Testis (tissue), 3 donors: ENCODE measurements around the gene FILIP1. TPM values are rescaled to one million over a fixed set of nuclear protein-coding genes. Genes with fewer than 3 reads are reported as not detected.

Experiments used
- DNase-seq: peaks from one replicate; pipeline ENCODE4 v3.0.0-alpha.2; 2019
- H3K27ac ChIP-seq, 2 donors: fragments of 200-600 bp; sonication (generic); one replicate each; pipeline ENCODE4 v1.5.1; 2019
- H3K27me3 ChIP-seq: fragments of 200-600 bp; sonication (generic); one replicate; pipeline ENCODE4 v1.5.1; 2019
- H3K36me3 ChIP-seq: fragments of 200-600 bp; sonication (generic); one replicate; pipeline ENCODE4 v1.5.1; 2017; ENCODE audit warnings: low read depth; ENCODE audit errors: missing control alignments
- H3K4me1 ChIP-seq: fragments of 200-600 bp; sonication (generic); one replicate; pipeline ENCODE4 v1.5.1; 2019
- H3K4me3 ChIP-seq, 2 donors: fragments of 200-600 bp; sonication (generic); one replicate each; pipeline ENCODE4 v1.5.1; 2017 to 2019
- H3K9me3 ChIP-seq: fragments of 200-600 bp; sonication (generic); one replicate; pipeline ENCODE4 v1.5.1; 2017
- CTCF ChIP-seq, 3 experiments: fragments of 450-650 bp in 2 of 3; fragments of 200-600 bp in 1 of 3; sonication (generic) in 1 of 3; IDR thresholded peaks; one replicate each; pipeline ENCODE4 v1.5.1; 2016 to 2019; ENCODE audit warnings: antibody characterized with exemption in 3 of 3, mild to moderate bottlenecking in 2 of 3, moderate library complexity in 1 of 3
- POLR2A ChIP-seq: fragments of 450-650 bp; IDR thresholded peaks from one replicate; pipeline ENCODE4 v1.6.1; 2017; ENCODE audit warnings: antibody characterized with exemption, mild to moderate bottlenecking, moderate library complexity
- WGBS, 2 donors: methylation state at CpG; one replicate each; pipeline ENCODE4 v1.1.5; 2018; 5-methylcytosine and 5-hydroxymethylcytosine counted together
- intact Hi-C: fragments of 100-400 bp; cut with DNase I; formaldehyde crosslinking; loops from one replicate; pipeline ENCODE4 v1.15.1; 2023; ENCODE audit warnings: low total_unique reads
- polyA plus RNA-seq: library from polyadenylated mRNA; stranded (reverse); fragments of 350-450 nt; fragmentation: Illumina TruSeq; extraction: RNeasy Lipid Tissue Mini Kit (QIAGEN cat#74804); gene quantifications from one replicate; pipeline ENCODE4 v1.2.3, GENCODE V29; 2014; ENCODE audit warnings: low read depth, low replicate concordance; ENCODE audit not compliant: insufficient read depth
- total RNA-seq, 2 donors: library from RNA; depleted of rRNA; stranded (reverse); fragments of >200 nt; gene quantifications; one replicate each; pipeline ENCODE4 v1.2.3, GENCODE V29; 2016

FILIP1 gene
- total and polyA plus RNA-seq, 3 donors from 2014 or later: 2.0 to 3.1 (median 2.7) TPM

DNA sequence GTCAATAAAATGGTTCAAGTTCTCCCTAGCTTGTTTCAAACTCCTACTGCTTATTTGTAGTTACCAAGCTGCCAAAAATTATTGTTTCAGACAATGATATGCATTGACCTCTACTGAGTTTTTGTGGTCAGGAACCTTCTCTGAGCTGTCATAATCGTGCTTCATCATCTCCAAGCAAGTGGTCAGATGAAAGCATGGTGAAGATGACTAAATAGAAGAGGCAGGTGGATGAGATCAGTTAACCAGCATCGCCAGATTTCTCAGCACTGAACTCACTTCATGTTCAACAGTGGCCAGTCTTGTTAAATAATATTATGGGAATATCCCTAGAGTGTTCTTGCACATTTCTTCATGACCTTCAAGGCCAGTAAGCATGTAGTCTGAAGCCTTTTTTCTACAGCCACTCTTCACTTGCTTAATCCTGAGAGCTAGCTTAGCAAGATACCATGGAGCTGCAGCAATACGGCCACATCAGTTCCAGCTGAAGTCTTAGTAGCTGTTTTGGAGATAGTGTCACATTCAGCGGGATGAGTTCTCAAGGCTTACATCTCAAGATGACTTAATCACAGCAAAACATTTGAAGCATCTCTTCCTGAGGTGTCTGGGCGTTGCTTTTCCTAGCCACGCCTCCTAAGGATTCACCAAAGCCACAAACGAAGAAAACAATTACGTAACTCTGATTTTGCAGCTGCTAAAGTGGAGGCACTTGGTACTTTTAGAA, 107.4 kb downstream of the FILIP1 start:
- Histone ChIP-seq H3K27me3 (no peaks in the 10 kb centered on the region), H3K36me3 (no peaks in the 10 kb centered on the region), H3K4me1 (no peaks in the 10 kb centered on the region), H3K27ac (no peak overlapping the region), H3K9me3 (no peaks in the 10 kb centered on the region), H3K4me3 (no peak overlapping the region)
- intact Hi-C loops: no loop called here
- TF ChIP-seq POLR2A (no peak), CTCF (IDR thresholded peaks at IDR 0.05) (no peak)
- 82% methylated on average over 8 of the region's 8 CpGs for WGBS, 2 donors
- DNase-seq: no peak

DNA sequence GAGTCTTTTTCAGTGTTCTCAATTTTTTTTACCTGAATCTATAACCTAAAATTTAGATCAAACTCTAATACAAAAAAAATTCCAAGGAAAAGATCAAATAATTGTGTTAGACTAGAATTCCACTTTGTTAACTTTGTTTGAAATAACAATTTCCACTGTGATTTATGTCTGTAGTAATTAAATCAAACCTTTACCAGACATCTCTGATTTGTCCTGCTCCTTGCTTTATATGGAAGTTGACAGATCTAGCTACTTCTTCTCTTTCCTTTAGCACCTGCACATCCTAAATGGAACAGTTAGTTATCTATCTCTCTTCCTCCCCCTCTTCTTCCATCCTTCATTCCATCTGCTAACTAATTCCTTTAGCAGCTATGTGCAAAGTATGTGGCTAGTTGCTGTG, 109.5 kb downstream of the FILIP1 start:
- no peaks in the 10 kb centered on the region for H3K27me3 ChIP-seq
- no peak overlapping the region for H3K27ac ChIP-seq
- intact Hi-C loops: no loop called here
- H3K9me3 ChIP-seq: no peaks in the 10 kb centered on the region
- DNase-seq: no peak
- no peak overlapping the region for H3K4me3 ChIP-seq
- no peak for TF ChIP-seq CTCF (IDR thresholded peaks at IDR 0.05)
- TF ChIP-seq POLR2A: no peak
- H3K36me3 ChIP-seq: no peaks in the 10 kb centered on the region
- no peaks in the 10 kb centered on the region for H3K4me1 ChIP-seq

- no peaks in the 10 kb centered on the region for H3K4me1 ChIP-seq
- 51 to 56% methylated on average over 2 of the region's 2 CpGs for WGBS, 2 donors
- no peaks in the 10 kb centered on the region for H3K9me3 ChIP-seq
- no peak overlapping the region for H3K27ac ChIP-seq
- no peaks in the 10 kb centered on the region for H3K27me3 ChIP-seq
- TF ChIP-seq POLR2A: no peak
- no peak for TF ChIP-seq CTCF (IDR thresholded peaks at IDR 0.05)
- DNase-seq: no peak
- no peaks in the 10 kb centered on the region for H3K36me3 ChIP-seq
- intact Hi-C loops: no loop called here
- H3K4me3 ChIP-seq: no peak overlapping the region
Measured at GRCh38 chr6:75382634-75382900, 111.0 kb downstream of the FILIP1 start.

DNA sequence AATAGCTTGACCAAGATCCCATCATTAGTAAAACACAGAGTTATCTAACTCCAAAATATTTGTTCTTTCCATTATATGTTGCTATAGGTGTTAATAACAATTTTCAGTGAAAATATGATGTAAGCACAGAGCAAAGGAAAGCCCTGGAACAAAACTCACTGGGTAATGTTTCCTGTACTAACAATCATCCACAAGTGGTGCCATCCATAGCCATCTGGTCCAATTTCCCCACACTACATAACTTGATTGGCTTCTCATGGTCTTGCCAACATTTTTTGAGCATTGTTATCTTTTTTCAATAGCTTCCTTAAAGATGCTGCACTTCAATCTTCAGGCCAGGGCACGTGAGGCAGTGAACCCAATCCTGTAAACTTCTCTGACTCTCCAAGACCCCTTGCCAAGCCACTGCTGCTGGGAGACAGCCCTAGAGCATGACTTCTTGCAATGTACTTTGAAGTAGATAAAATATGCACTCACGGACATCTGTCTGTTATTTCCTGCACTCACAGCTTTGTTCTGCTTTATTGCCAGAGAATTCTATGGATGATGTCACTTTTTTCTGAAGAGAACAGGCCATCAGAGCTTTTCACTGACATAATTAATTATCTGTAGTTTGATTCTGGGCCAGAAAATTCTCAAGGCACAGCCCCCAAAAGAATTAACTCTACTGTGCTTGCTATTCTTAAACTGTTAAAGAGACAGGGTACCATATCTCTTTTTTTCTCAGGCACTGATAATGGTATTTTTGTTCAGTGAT, 111.5 kb downstream of the FILIP1 start:
- no peak overlapping the region for H3K27ac ChIP-seq
- no peaks in the 10 kb centered on the region for H3K36me3 ChIP-seq
- intact Hi-C loops: no loop called here
- no peak for DNase-seq
- no peak overlapping the region for H3K4me3 ChIP-seq
- no peaks in the 10 kb centered on the region for H3K9me3 ChIP-seq
- no peaks in the 10 kb centered on the region for H3K4me1 ChIP-seq
- TF ChIP-seq POLR2A: no peak
- WGBS, 2 donors: 41 to 42% methylated on average over 2 of the region's 2 CpGs
- no peaks in the 10 kb centered on the region for H3K27me3 ChIP-seq

- TF ChIP-seq POLR2A (no peak), CTCF (IDR thresholded peaks at IDR 0.05) (no peak)
- Histone ChIP-seq H3K4me3 (no peak overlapping the region), H3K27ac (no peak overlapping the region), H3K9me3 (no peaks in the 10 kb centered on the region), H3K27me3 (no peaks in the 10 kb centered on the region), H3K4me1 (no peaks in the 10 kb centered on the region), H3K36me3 (no peaks in the 10 kb centered on the region)
- WGBS, 2 donors: 83 to 87% methylated on average over 4 of the region's 4 CpGs
- no peak for DNase-seq
- intact Hi-C loops: no loop called here
Measured at GRCh38 chr6:75379536-75379935, 114.1 kb downstream of the FILIP1 start.
